Motor neuron (in vitro differentiated cells): ENCODE data around the gene USHBP1. TPM values are rescaled to one million over a fixed set of nuclear protein-coding genes. Genes with fewer than 3 reads are reported as not detected.
"Not testable (repeated sequence)": the region's sequence is repeated elsewhere in the genome, so short reads cannot be mapped to it uniquely, and the experiment has no call there.

Experiments
- ATAC-seq, 8 experiments: fragments of 200-7000 bp; cut with Tn5 transposase; replicated peaks in 6 of 8; 2 replicates each; pipeline ENCODE4 v1.8.0; 2021; ENCODE audit warnings: mild to moderate bottlenecking in 8 of 8, moderate library complexity in 8 of 8
- H3K27ac ChIP-seq, 2 donors: fragments of 250-450 bp; sonication (Bioruptor Pico); 2 replicates each; pipeline ENCODE4 v1.9.0; 2021; ENCODE audit warnings: antibody characterized with exemption in 2 of 2, mild to moderate bottlenecking in 2 of 2, moderate library complexity in 1 of 2
- H3K4me1 ChIP-seq, 2 donors: fragments of 250-450 bp; sonication (Bioruptor Pico); replicated peaks in 1 of 2; 2 replicates each; pipeline ENCODE4 v1.6.1; 2021; ENCODE audit warnings: antibody characterized with exemption in 2 of 2, mild to moderate bottlenecking in 2 of 2, moderate library complexity in 1 of 2
- H3K4me3 ChIP-seq, 5 donors: fragments of 250-450 bp; sonication (Bioruptor Pico); 2 replicates each; pipeline ENCODE4 v1.9.0; 2021; ENCODE audit warnings: antibody characterized with exemption in 5 of 5, mild to moderate bottlenecking in 5 of 5, moderate library complexity in 4 of 5
- WGBS, 10 experiments: fragments of 450-650 bp; shearing (Covaris generic); methylation state at CpG; one replicate each; pipeline ENCODE4 v1.0.0; 2022; 5-methylcytosine and 5-hydroxymethylcytosine counted together
- in situ Hi-C, 9 experiments: fragments of 400-800 bp; cut with MboI; loops; one replicate each; pipeline ENCODE4 v1.15.0; 2021; ENCODE audit warnings: low sequenced_read_pairs in 9 of 9, low pct_unique_long_range_greater_than_20kb in 2 of 9; ENCODE audit not compliant: unreplicated experiment in 9 of 9
- total RNA-seq, 8 experiments: library from RNA; unstranded; fragments of 300-600 nt; gene quantifications; 2 replicates each; pipeline versions ENCODE4 v1.2.3 to v1.2.4, GENCODE V29; 2022

Gene USHBP1
- total RNA-seq, 8 experiments from 2014 or later: 0.07 to 0.59 (median 0.27) TPM; not detected in 1

GRCh38 chr19:17304386-17305215, 40.1 kb upstream of the USHBP1 start:
- ATAC-seq: no peak
- H3K4me3 ChIP-seq: no peak overlapping the region
- peaks cover 3% of the 10 kb centered on the region in 2 donors for H3K4me1 ChIP-seq
- WGBS, 10 experiments: 0 to 100% (median 77%) methylated on average over 1 to 7 of the region's 12 CpGs; no CpG with 5 or more reads in 1 of the 10 experiments
- in situ Hi-C loops: no loop called here
- no peak overlapping the region for H3K27ac ChIP-seq

DNA sequence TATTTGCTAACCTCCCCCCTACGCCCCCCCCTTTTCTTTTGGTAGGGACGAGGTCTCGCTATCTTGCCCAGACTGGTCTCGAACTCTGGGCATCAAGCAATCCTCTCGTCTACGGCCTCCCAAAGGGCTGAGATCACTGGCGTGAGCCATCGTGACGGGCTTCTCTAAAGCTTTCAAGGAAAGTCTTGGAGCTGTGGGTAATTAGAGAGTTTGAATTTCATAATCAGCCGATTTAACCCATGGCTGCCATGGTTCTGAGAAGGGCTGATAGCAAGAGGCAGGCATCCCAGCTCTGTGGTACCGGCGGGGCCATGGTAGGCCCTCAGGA, 39.4 kb upstream of the USHBP1 start:
- peaks cover 3% of the 10 kb centered on the region in 2 donors for H3K4me1 ChIP-seq
- no peak for ATAC-seq
- in situ Hi-C loops: no loop called here
- 23 to 100% (median 75%) methylated on average over 1 to 8 of the region's 12 CpGs; no CpG with 5 or more reads in 3 of the 10 experiments for WGBS, 10 experiments
- H3K27ac ChIP-seq: no peak overlapping the region
- peak overlapping the region in 1 of 5 donors; percentile 86 for H3K4me3 ChIP-seq

DNA sequence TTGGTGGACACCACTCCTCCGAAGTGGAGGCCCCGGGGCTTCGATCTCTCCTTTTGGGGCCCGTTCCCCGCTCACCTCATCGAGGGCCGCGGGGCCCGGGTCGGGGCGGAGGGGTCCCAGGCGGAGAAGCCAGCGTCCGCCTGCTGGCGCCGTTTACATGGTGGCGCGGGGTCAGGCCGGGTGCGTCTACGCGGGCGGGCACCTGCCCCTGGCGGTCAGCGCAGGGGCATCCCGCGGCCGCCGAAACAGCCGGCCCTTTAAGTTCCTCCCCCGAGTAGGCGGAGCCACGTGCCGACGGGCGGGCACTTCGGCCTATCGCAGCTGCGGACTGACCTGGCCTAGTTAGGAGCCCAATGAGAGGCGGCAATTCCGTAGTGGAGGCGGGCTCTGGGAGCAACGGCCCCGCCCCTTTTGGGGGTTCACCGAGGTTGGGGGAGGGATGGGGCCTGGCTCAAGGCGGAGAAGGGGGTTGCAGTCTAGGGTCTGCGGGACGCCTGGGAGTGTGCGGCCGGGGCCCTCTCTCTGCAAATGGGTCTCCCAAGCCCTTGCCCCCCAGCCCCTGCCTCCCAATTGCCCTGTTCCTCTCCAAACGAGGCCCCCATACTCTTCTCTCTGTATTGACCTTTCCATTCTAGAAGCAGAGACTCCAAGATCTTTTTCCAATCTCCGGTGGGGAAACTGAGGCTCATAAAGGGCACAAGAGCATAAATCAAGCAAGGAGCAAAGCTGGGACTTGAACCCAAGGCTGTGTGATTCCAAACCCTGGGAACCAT, 38.8 kb upstream of the USHBP1 start, which contains the start of gene ABHD8:
Gene ABHD8, minus strand, starts transcription at position 259 of the 773 bp plus-strand sequence. CDS start 1,809 bp downstream, outside the sequence.
- peak within 1 kb of the TSS; percentile 25 to 69 for H3K27ac ChIP-seq
- 20% methylated on average over 1 of the region's 52 CpGs; no CpG with 5 or more reads in 9 of the 10 experiments for whole genome bisulfite sequencing, 10 experiments
- peak; percentile 75 to 82 (median 81) for ATAC-seq
- in situ Hi-C loops: no loop called here
- peak within 1 kb of the TSS; percentile 61 to 86 (median 66) for H3K4me3 ChIP-seq
- peaks cover 3% of the 10 kb centered on the region in 2 donors for H3K4me1 ChIP-seq

GRCh38 chr19:17302391-17303166, 38.0 kb upstream of the USHBP1 start:
- WGBS, 10 experiments: 20 to 22% methylated on average over 3 to 7 of the region's 29 CpGs; no CpG with 5 or more reads in 8 of the 10 experiments

DNA sequence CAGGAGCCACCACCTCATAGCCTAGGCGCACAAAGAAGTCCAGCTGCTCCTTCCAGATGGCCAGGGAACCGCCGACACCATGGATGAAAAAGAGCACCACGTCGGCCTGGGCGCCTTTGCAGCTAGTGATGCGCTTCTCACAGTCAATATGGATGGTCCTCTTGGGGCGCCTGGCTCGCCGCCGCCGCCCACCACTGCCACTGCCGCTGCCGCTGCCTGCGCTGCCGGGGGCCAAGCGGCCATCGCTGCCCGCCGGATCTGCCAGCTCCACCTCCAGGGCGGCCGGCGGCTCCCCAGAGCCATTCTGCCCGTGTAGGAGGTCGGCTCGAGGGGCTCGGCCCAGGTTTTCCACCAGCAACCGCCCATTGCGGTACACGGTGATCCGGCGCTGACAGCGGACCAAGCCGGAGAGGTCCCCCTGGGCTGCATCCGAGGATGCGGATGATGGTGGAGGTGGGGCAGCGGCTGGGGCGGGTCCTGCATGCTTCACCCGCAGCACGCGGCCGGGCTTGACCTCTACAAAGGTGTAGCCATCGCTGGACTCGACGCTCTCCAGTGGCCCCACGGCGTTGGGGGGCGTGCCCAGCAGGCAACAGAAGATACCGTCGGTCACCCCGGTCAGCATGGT, 36.6 kb upstream of the USHBP1 start:
- peaks cover 3% of the 10 kb centered on the region in 2 donors for H3K4me1 ChIP-seq
- ATAC-seq: no peak
- 90 to 100% (median 100%) methylated on average over 1 to 5 of the region's 51 CpGs; no CpG with 5 or more reads in 7 of the 10 experiments for WGBS, 10 experiments
- no peak overlapping the region for H3K4me3 ChIP-seq
- H3K27ac ChIP-seq: no peak overlapping the region
- in situ Hi-C loops: no loop called here

More at GRCh38 chr19:17302391-17303166, 38.0 kb upstream of the USHBP1 start:
- ATAC-seq: peak in 5 of 8 experiments; percentile 3 to 18 (median 10)
- Histone ChIP-seq H3K27ac (peak overlapping the region; percentile 25 to 69), H3K4me3 (peak overlapping the region; percentile 61 to 86 (median 66)), H3K4me1 (peaks cover 3% of the 10 kb centered on the region in 2 donors)
- in situ Hi-C loops: no loop called here

- WGBS, 10 experiments: 80 to 100% (median 96%) methylated on average over 1 to 6 of the region's 6 CpGs; no CpG with 5 or more reads in 2 of the 10 experiments
- Histone ChIP-seq H3K4me3 (no peak overlapping the region), H3K27ac (no peak overlapping the region), H3K4me1 (no peaks in the 10 kb centered on the region)
- ATAC-seq: no peak
- in situ Hi-C loops: loop anchor here in 5 of 9 experiments (25.0 kb wide), 1 partner anchor 235 kb away; no protein-coding TSS in a partner anchor
Measured at GRCh38 chr19:17296976-17297375, 32.4 kb upstream of the USHBP1 start.

GRCh38 chr19:17296273-17296672, 31.7 kb upstream of the USHBP1 start:
- Histone ChIP-seq H3K4me3 (no peak overlapping the region), H3K4me1 (no peaks in the 10 kb centered on the region), H3K27ac (no peak overlapping the region)
- in situ Hi-C loops: loop anchor here in 5 of 9 experiments (25.0 kb wide), 1 partner anchor 234 kb away; no protein-coding TSS in a partner anchor
- ATAC-seq: no peak
- WGBS, 10 experiments: 72 to 100% (median 92%) methylated on average over 1 to 4 of the region's 4 CpGs; no CpG with 5 or more reads in 3 of the 10 experiments

DNA sequence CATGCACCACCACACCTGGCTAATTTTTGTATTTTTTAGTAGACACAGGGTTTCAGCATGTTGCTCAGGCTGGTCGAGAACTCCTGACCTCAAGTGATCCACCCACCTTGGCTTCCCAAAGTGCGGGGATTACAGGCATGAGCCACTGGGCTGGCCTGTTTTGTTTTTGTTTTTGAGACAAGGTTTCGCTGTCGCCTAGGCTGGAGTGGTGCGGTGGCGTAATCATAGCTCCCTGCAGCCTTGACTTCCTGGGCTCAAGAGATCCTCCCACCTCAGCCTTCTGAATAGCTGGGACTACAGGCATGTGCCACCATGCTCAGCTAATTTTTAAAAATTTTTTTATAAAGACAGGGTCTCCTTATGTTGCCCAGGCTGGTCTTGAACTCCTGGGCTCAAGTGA, 31.0 kb upstream of the USHBP1 start:
- WGBS, 10 experiments: 82 to 100% (median 97%) methylated on average over 2 to 6 of the region's 6 CpGs; no CpG with 5 or more reads in 6 of the 10 experiments
- H3K27ac ChIP-seq, H3K4me3 ChIP-seq, ATAC-seq, H3K4me1 ChIP-seq: not testable (repeated sequence)
- in situ Hi-C loops: loop anchor here in 5 of 9 experiments (25.0 kb wide), 1 partner anchor 233 kb away; no protein-coding TSS in a partner anchor

GRCh38 chr19:17294051-17294891, 29.7 kb upstream of the USHBP1 start:
- no peak overlapping the region for H3K4me3 ChIP-seq
- ATAC-seq: no peak

DNA sequence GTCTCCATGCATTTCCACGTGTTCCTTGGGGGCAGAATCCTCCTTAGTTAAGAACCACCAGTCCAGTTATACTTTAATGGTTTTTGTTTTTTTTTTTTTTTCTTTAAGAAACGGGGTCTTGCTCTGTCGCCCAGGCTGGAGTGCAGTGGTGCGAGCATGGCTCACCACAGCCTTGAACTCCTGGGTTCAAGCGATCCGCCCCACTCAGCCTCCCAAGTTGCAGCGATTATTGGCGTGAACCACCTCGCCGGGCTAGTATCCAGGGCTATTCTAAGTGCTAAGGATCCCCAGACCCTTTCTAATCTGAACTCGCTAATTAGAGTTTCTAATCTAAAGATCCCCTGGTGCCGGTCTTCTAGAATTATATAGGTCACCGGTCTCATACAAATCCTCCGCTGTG, 29.1 kb upstream of the USHBP1 start:
- 60 to 100% (median 100%) methylated on average over 1 to 10 of the region's 14 CpGs; no CpG with 5 or more reads in 1 of the 10 experiments for WGBS, 10 experiments
- Histone ChIP-seq H3K4me1 (peaks cover 0 to 3% of the 10 kb centered on the region in 2 donors), H3K4me3 (no peak overlapping the region), H3K27ac (no peak overlapping the region)
- ATAC-seq: no peak
- in situ Hi-C loops: loop anchor here in 5 of 9 experiments (25.0 kb wide), 1 partner anchor 231 kb away; no protein-coding TSS in a partner anchor

More at GRCh38 chr19:17294051-17294891, 29.7 kb upstream of the USHBP1 start:
- WGBS, 10 experiments: 0 to 100% (median 93%) methylated on average over 1 to 15 of the region's 48 CpGs; no CpG with 5 or more reads in 3 of the 10 experiments
- Histone ChIP-seq H3K4me1 (peaks cover 0 to 3% of the 10 kb centered on the region in 2 donors), H3K27ac (no peak overlapping the region)
- in situ Hi-C loops: loop anchor here in 5 of 9 experiments (25.0 kb wide), 1 partner anchor 232 kb away; no protein-coding TSS in a partner anchor
